ENCODE results near the gene TNXB. TPM values are rescaled to one million over a fixed set of nuclear protein-coding genes. Genes with fewer than 3 reads are reported as not detected.

The TNXB gene
- total RNA-seq, 1 donor, result 17.7 TPM

GRCh38 chr6:32133786-32134185, 24.6 kb upstream of the TNXB start:
- H3K4me3 ChIP-seq (ENCODE audit: low read depth, low read length), result no peak overlapping the region
- TF ChIP-seq CTCF (IDR thresholded peaks at IDR 0.05; ENCODE audit: insufficient read depth, low read depth, low read length), result no peak
- no peak for DNase-seq (ENCODE audit: low read depth)

- DNase-seq (ENCODE audit: low read depth), result no peak
- H3K4me3 ChIP-seq (ENCODE audit: low read depth, low read length), result no peak overlapping the region
- TF ChIP-seq CTCF (IDR thresholded peaks at IDR 0.05; ENCODE audit: insufficient read depth, low read depth, low read length), result no peak
These were observed 23.0 kb upstream of the TNXB start for GRCh38 chr6:32132110-32132509.

DNA sequence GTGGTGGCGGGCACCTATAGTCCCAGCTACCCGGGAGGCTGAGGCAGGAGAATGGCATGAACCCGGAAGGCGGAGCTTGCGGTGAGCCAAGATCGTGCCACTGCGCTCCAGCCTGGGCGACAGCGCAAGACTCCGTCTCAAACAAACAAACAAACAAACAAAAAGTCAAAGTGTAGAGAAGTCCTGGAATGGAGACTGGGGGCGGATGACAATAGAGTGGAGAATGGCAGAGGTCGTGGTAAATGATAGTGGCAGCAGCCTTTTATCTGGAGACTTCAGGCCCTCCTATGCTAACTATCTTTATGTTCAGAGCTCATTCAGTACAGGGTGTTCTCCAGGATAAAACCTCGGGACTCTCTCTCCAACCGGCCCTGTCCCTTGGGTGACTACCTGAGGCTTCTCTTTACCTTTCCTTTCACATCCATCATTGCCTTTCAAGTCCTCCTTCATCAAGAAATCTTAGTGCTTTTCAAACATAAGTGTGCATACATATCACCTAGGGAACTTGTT, 22.4 kb upstream of the TNXB start:
- DNase-seq (ENCODE audit: low read depth), result no peak
- no peak for TF ChIP-seq CTCF (IDR thresholded peaks at IDR 0.05; ENCODE audit: insufficient read depth, low read depth, low read length)

GRCh38 chr6:32129297-32130088, 20.4 kb upstream of the TNXB start:
- DNase-seq (ENCODE audit: low read depth), result no peak
- H3K4me3 ChIP-seq (ENCODE audit: low read depth, low read length), result peak overlapping the region; percentile 84
- no peak for TF ChIP-seq CTCF (IDR thresholded peaks at IDR 0.05; ENCODE audit: insufficient read depth, low read depth, low read length)

More for the DNA sequence above, 22.4 kb upstream of the TNXB start:
- H3K4me3 ChIP-seq (ENCODE audit: low read depth, low read length), result no peak overlapping the region

GRCh38 chr6:32128751-32129296, 19.7 kb upstream of the TNXB start:
- no peak for DNase-seq (ENCODE audit: low read depth)
- no peak for TF ChIP-seq CTCF (IDR thresholded peaks at IDR 0.05; ENCODE audit: insufficient read depth, low read depth, low read length)
- H3K4me3 ChIP-seq (ENCODE audit: low read depth, low read length), result peak overlapping the region; percentile 84

GRCh38 chr6:32127717-32128592, 18.8 kb upstream of the TNXB start, which contains the start of gene ATF6B:
TSS of gene ATF6B (minus strand) at chr6:32128246. CDS start at chr6:32128207, 39 bp downstream.
- peak; percentile 100 for DNase-seq (ENCODE audit: low read depth)
- H3K4me3 ChIP-seq (ENCODE audit: low read depth, low read length), result peak within 1 kb of the TSS; percentile 100
- TF ChIP-seq CTCF (IDR thresholded peaks at IDR 0.05; ENCODE audit: insufficient read depth, low read depth, low read length), result no peak
